SK-N-MC (cell line): Measurements from ENCODE around the gene PTPRZ1.
A peak's percentile ranks its signal among the peaks of the same experiment; 100 is the strongest.

ENCODE experiments used
- DNase-seq: peaks from one replicate; pipeline ENCODE4 v3.0.0-alpha.2; 2011; ENCODE audit warnings: low read depth, low spot score
- H3K27ac ChIP-seq: fragments of 200-600 bp; sonication (generic); 2 replicates; pipeline ENCODE4 v1.5.1; 2016; ENCODE audit warnings: mixed run types
- H3K36me3 ChIP-seq: fragments of 200-600 bp; sonication (generic); 2 replicates; pipeline ENCODE4 v1.6.1; 2017; ENCODE audit warnings: antibody characterized with exemption, low read length, mixed read lengths; ENCODE audit not compliant: insufficient read depth
- H3K4me3 ChIP-seq: fragments of 200-600 bp; sonication (generic); 2 replicates; pipeline ENCODE4 v1.5.1; 2016
- H3K9ac ChIP-seq: fragments of 200-600 bp; sonication (generic); 2 replicates; pipeline ENCODE4 v1.8.0; 2017; ENCODE audit warnings: mixed run types, mixed read lengths; ENCODE audit not compliant: insufficient read length
- H3K9me3 ChIP-seq: fragments of 200-600 bp; sonication (generic); 2 replicates; pipeline ENCODE4 v1.6.1; 2017; ENCODE audit warnings: low read depth, mild to moderate bottlenecking, antibody characterized with exemption, low read length, moderate library complexity, mixed read lengths
- EZH2 ChIP-seq: fragments of 200-600 bp; sonication (generic); IDR thresholded peaks from one replicate; pipeline ENCODE4 v1.6.1; 2017; ENCODE audit warnings: antibody characterized with exemption
- FOXP2 ChIP-seq: optimal IDR thresholded peaks from 2 replicates; pipeline ENCODE3; 2011; ENCODE audit warnings: mild to moderate bottlenecking, moderate library complexity; ENCODE audit not compliant: insufficient read depth; ENCODE audit errors: extremely low read length, control extremely low read depth
- POLR2AphosphoS5 ChIP-seq: IDR thresholded peaks from 2 replicates; pipeline ENCODE4 v1.6.1; 2012; ENCODE audit warnings: mild to moderate bottlenecking, low read depth, low read length, borderline replicate concordance

Gene PTPRZ1

GRCh38 chr7:122072924-122073599, 200.1 kb downstream of the PTPRZ1 start:
- TF ChIP-seq POLR2AphosphoS5 (no peak), EZH2 (no peak), FOXP2 (no peak)
- H3K9ac ChIP-seq, result no peak overlapping the region
- H3K27ac ChIP-seq, result no peak overlapping the region
- peaks cover 25% of the 10 kb centered on the region for H3K36me3 ChIP-seq
- H3K4me3 ChIP-seq, result no peak overlapping the region
- no peaks in the 10 kb centered on the region for H3K9me3 ChIP-seq
- no peak for DNase-seq

- DNase-seq, result no peak
- no peak overlapping the region for H3K27ac ChIP-seq
- TF ChIP-seq POLR2AphosphoS5 (no peak), EZH2 (no peak), FOXP2 (no peak)
- no peaks in the 10 kb centered on the region for H3K9me3 ChIP-seq
- no peak overlapping the region for H3K9ac ChIP-seq
- peaks cover 25% of the 10 kb centered on the region for H3K36me3 ChIP-seq
- H3K4me3 ChIP-seq, result no peak overlapping the region
These were observed 200.7 kb downstream of the PTPRZ1 start for GRCh38 chr7:122073635-122074034.

GRCh38 chr7:122082160-122082559, 209.2 kb downstream of the PTPRZ1 start:
- H3K9ac ChIP-seq, result no peak overlapping the region
- no peak overlapping the region for H3K4me3 ChIP-seq
- no peak overlapping the region for H3K27ac ChIP-seq
- TF ChIP-seq EZH2 (no peak), POLR2AphosphoS5 (no peak), FOXP2 (no peak)
- H3K9me3 ChIP-seq, result no peaks in the 10 kb centered on the region
- DNase-seq, result no peak
- H3K36me3 ChIP-seq, result peaks cover 34% of the 10 kb centered on the region; the same call in 1 of the 2 replicates

GRCh38 chr7:122082670-122083069, 209.7 kb downstream of the PTPRZ1 start:
- H3K27ac ChIP-seq, result no peak overlapping the region
- no peaks in the 10 kb centered on the region for H3K9me3 ChIP-seq
- no peak for DNase-seq
- H3K9ac ChIP-seq, result no peak overlapping the region
- H3K4me3 ChIP-seq, result no peak overlapping the region
- TF ChIP-seq EZH2 (no peak), FOXP2 (no peak), POLR2AphosphoS5 (no peak)
- peaks cover 29% of the 10 kb centered on the region; the same call in 1 of the 2 replicates for H3K36me3 ChIP-seq

GRCh38 chr7:122092964-122093797, 220.2 kb downstream of the PTPRZ1 start:
- no peak overlapping the region for H3K9ac ChIP-seq
- no peaks in the 10 kb centered on the region for H3K36me3 ChIP-seq
- DNase-seq, result peak; percentile 77
- H3K27ac ChIP-seq, result no peak overlapping the region
- TF ChIP-seq FOXP2 (no peak), EZH2 (no peak), POLR2AphosphoS5 (no peak)
- no peak overlapping the region for H3K4me3 ChIP-seq
- H3K9me3 ChIP-seq, result no peaks in the 10 kb centered on the region

- Histone ChIP-seq H3K27ac (no peak overlapping the region), H3K36me3 (no peaks in the 10 kb centered on the region), H3K9me3 (no peaks in the 10 kb centered on the region), H3K4me3 (no peak overlapping the region), H3K9ac (no peak overlapping the region)
- no peak for DNase-seq
- TF ChIP-seq POLR2AphosphoS5 (no peak), FOXP2 (no peak), EZH2 (no peak)
These were observed 221.6 kb downstream of the PTPRZ1 start for GRCh38 chr7:122094549-122094948.

- no peak overlapping the region for H3K4me3 ChIP-seq
- H3K9me3 ChIP-seq, result no peaks in the 10 kb centered on the region
- H3K27ac ChIP-seq, result peak overlapping the region; percentile 51; the same call in 1 of the 2 replicates
- no peak for TF ChIP-seq FOXP2
- no peak for TF ChIP-seq POLR2AphosphoS5
- TF ChIP-seq EZH2, result no peak
- DNase-seq, result no peak
- H3K36me3 ChIP-seq, result peaks cover 7% of the 10 kb centered on the region; the same call in 1 of the 2 replicates
- H3K9ac ChIP-seq, result no peak overlapping the region
These were observed 222.7 kb downstream of the PTPRZ1 start for GRCh38 chr7:122095642-122096041.

- TF ChIP-seq EZH2, result no peak
- no peak for TF ChIP-seq FOXP2
- no peak for TF ChIP-seq POLR2AphosphoS5
- Histone ChIP-seq H3K4me3 (no peak overlapping the region), H3K9ac (no peak overlapping the region), H3K36me3 (peaks cover 28% of the 10 kb centered on the region), H3K27ac (no peak overlapping the region), H3K9me3 (0 out of 2 replicates have a peak, but pooled peaks cover 5% of the 10 kb centered on the region)
- DNase-seq, result no peak
These were observed 227.1 kb downstream of the PTPRZ1 start for GRCh38 chr7:122100021-122100420.
